Right lobe of liver (tissue), 4 donors: Measurements from ENCODE around the gene IRF2.

ENCODE experiments used
- CTCF ChIP-seq, 4 donors: fragments of 200-600 bp in 3 of 4; fragments of 450-650 bp in 1 of 4; IDR thresholded peaks; one replicate each; pipeline versions ENCODE4 v1.5.1 to v1.8.0; 2016 to 2022; ENCODE audit warnings: antibody characterized with exemption in 4 of 4, mild to moderate bottlenecking in 2 of 4
- POLR2A ChIP-seq: fragments of 450-650 bp; IDR thresholded peaks from one replicate; pipeline ENCODE4 v1.6.1; 2017; ENCODE audit warnings: antibody characterized with exemption, mild to moderate bottlenecking
- donor health status: DM: no; HTN: no; CAD: no.
- donor health status: DM: no; HTN: no; CAD: no.
- donor health status: DM: no; HTN: yes; CAD: no.

- TF ChIP-seq POLR2A (peak; percentile 52), CTCF (IDR thresholded peaks at IDR 0.05) (no peak)
Observed at GRCh38 chr4:184343502-184344177, 130.7 kb downstream of the IRF2 start.
